Neuron (in vitro differentiated cells): ENCODE measurements around the gene PHTF1.
A peak's percentile ranks its signal among the peaks of the same experiment; 100 is the strongest.

ENCODE experiments used
- H2AFZ ChIP-seq: one replicate; pipeline ENCODE4 v1.6.1; 2013; ENCODE audit warnings: low read depth, mild to moderate bottlenecking, inconsistent platforms, low read length, moderate library complexity
- H3K27me3 ChIP-seq: one replicate; pipeline ENCODE4 v1.6.1; 2013; ENCODE audit warnings: low read length; ENCODE audit not compliant: insufficient read depth
- H3K36me3 ChIP-seq: one replicate; pipeline ENCODE4 v1.6.1; 2013; ENCODE audit warnings: low read length; ENCODE audit not compliant: insufficient read depth
- H3K4me1 ChIP-seq: one replicate; pipeline ENCODE4 v1.6.1; 2013; ENCODE audit warnings: low read length; ENCODE audit not compliant: insufficient read depth
- H3K4me3 ChIP-seq: 2 replicates; pipeline ENCODE4 v1.5.1; 2013; ENCODE audit warnings: mild to moderate bottlenecking, low read length, moderate library complexity
- H3K9me3 ChIP-seq: one replicate; pipeline ENCODE4 v1.6.1; 2013; ENCODE audit warnings: low read length

The PHTF1 gene

DNA sequence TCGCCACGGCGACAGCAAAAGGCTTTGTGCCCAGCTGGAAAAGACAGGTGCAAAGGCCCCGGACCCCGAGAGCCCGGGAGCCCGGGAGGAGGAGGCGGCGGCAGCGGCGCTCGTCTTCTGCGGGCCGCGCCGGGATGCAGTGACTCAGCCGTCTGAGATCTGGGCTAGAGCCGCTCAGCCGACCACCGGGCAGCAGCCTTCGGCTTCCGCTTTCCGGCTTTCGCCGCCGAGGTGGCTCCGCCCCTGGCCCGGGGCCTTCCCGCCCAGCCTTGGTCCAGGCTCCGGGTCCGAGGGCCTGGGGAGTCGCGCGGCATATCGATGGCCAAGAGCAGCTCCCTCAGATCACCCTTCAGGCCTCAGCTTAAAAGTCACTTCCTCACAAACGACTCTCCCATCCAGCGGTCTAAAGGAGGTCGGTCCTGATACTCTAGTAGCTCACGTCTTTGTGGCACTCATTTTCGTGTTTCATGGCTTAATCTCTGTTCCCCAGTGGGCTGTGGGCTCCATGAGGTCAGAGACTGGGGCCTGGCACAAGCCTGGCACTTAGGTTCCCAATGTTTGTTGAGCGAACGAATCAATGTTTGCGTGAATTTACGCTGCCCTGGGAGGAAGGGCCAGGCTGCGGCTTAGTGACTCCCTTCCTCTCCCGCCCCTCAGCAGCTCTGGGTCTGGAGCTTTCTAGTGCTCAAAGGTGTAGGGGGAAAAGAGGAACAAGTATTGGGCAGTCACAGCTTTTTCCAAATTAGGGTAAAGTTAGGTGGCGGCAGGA lies at the start of gene PHTF1:
PHTF1 (minus strand) TSS at position 154 of the 769 bp plus-strand sequence. CDS start 783 bp downstream, outside the sequence.
- H2AFZ ChIP-seq, result peak within 1 kb of the TSS; percentile 62
- H3K4me1 ChIP-seq, result peaks cover 21% of the 10 kb centered on the region
- peaks cover 7% of the 10 kb centered on the region for H3K36me3 ChIP-seq
- no peaks in the 10 kb centered on the region for H3K9me3 ChIP-seq
- no peaks in the 10 kb centered on the region for H3K27me3 ChIP-seq
- peak within 1 kb of the TSS; percentile 69 for H3K4me3 ChIP-seq

DNA sequence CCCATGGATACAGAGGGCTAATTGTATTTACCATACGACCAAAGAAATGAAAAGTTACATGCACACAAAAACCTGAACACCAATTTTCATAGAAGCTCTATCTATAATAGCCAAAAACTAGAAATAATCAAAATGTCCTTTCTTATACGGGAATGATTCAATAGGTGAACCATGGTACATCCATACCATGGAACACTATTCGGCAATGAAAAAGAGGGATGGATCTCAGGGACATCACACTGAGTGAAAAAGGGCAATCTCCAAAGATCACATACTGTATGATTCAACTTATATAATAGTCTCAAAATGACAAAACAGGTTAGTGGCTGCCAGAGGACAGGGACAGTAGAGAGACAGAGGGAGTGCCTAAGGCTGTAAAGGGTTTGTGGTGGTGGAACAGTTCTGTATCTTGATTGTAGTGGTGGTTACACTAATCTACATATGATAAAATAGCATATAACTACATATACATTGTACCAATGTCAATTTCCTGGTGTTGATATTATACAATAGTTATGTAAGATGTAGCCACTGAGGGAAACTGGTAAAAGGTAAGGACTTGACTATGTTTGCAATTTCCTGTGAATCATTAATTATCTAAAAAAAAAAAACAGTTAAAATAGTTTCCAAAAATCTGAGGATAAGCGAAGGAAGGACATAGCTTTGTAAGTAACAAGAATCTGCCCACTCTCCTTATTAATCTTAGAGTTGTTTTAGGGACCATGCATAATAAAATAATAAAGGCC lies 49.3 kb upstream of the PHTF1 start:
- Histone ChIP-seq H3K36me3 (peaks cover 6% of the 10 kb centered on the region), H3K4me1 (peaks cover 10% of the 10 kb centered on the region), H3K27me3 (no peaks in the 10 kb centered on the region), H3K9me3 (peaks cover 13% of the 10 kb centered on the region), H3K4me3 (no peak overlapping the region), H2AFZ (no peak overlapping the region)

DNA sequence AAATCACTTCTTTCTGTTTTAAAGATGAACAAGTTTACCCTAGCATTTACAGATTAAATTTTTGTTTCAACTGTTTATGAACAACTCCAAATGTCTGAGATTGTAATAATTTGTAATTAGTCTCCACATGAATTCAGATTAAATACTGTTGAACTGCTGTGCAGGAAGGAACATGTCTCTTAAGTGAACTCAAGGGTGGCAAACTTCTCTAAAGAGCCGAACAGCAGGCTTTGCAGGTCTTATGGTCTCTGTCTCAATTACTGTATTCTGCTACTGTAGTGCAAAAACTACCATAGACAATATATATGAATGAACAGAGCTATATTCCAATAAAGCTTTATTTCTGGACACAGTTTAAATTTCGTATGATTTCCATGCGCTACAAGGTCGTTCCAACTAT lies 46.4 kb upstream of the PHTF1 start:
- Histone ChIP-seq H3K4me3 (no peak overlapping the region), H3K9me3 (peaks cover 13% of the 10 kb centered on the region), H2AFZ (no peak overlapping the region), H3K4me1 (peaks cover 7% of the 10 kb centered on the region), H3K36me3 (peaks cover 6% of the 10 kb centered on the region), H3K27me3 (no peaks in the 10 kb centered on the region)

DNA sequence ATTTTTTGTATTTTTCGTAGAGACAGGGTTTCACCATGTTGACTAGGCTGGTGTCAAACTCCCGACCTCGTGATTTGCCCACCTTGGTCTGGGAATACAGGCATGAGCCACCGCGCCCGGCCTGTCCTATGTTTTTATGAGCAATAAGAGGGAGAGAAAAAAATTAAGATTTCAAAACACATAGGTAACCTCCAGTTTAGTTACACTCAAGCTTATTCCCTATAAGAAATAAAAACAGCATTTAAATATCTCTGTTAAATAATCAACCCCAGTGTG lies 45.9 kb upstream of the PHTF1 start:
- peaks cover 5% of the 10 kb centered on the region for H3K4me1 ChIP-seq
- H3K4me3 ChIP-seq, result no peak overlapping the region
- H2AFZ ChIP-seq, result no peak overlapping the region
- H3K36me3 ChIP-seq, result peaks cover 6% of the 10 kb centered on the region
- H3K27me3 ChIP-seq, result no peaks in the 10 kb centered on the region
- H3K9me3 ChIP-seq, result peaks cover 13% of the 10 kb centered on the region

DNA sequence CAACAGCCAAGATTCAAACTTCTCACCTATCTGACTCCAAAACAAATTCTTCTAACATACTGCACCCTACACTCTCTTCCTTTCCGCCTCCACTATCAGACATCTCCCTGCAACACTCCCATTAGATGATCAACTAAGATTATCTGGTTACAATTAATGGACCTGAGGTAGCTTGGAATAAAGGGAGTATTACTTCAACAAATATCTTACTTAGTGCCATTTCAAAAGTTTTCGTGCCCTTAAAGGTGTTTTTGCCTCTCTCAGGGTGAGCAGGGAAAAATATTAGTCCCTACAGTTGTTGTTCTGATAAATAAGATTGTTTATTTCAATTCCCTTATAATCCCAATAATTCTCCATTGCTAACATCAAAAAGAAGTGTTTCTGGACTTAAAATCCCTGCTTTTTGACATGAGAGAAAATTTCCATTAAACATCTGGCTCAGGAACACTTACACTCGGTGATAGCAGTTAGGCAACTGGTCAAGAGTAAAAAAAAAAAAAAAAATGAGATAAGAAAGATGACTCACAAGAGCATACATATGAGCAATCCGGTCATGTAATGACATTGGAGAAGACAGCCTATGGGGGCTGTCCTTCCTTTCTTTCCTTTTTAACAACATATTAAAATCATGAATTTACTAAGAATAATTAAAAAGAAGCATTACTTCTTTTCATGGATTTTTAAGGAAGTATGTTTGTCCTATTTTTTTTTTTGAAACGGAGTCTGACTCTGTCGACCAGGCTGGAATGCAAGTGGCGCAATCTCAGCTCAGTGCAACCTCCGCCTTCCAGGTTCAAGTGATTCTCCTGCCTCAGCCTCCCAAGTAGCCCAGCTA lies 45.4 kb upstream of the PHTF1 start:
- no peak overlapping the region for H3K4me3 ChIP-seq
- no peaks in the 10 kb centered on the region for H3K4me1 ChIP-seq

DNA sequence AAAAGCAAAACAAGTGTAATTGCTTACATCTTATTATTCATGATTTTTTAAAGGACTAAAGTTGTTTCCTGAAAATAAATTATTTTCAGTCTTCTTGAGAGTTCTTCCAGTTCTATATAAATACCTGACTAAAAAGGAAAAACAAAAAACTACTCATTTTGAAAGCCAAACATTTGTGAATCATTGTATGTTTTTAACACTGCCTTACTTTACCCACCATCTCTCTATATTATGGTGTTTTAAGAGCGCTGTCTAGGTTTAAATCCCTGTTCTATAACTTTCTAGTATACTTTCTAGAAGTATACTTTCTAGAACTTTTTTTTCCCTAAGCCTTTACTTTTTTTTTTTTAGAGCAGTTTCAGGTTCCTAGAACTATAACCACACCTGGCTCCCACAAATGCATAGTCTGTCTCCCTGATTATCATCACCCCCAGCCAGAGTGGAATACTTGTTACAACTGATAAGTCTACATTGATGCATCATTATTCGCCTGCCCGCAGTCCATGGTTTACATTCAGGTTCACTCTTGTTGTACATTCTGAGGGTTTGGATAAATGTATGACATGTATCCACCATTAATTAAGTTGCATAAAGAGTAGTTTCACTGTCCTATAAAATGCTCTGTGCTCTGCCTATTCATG lies 43.2 kb upstream of the PHTF1 start:
- peaks cover 8% of the 10 kb centered on the region for H3K36me3 ChIP-seq
- H2AFZ ChIP-seq, result no peak overlapping the region
- H3K4me3 ChIP-seq, result no peak overlapping the region
- no peaks in the 10 kb centered on the region for H3K4me1 ChIP-seq
- H3K9me3 ChIP-seq, result peaks cover 12% of the 10 kb centered on the region
- H3K27me3 ChIP-seq, result no peaks in the 10 kb centered on the region

More for the DNA sequence above, 45.4 kb upstream of the PHTF1 start:
- peaks cover 6% of the 10 kb centered on the region for H3K36me3 ChIP-seq
- no peak overlapping the region for H2AFZ ChIP-seq
- no peaks in the 10 kb centered on the region for H3K27me3 ChIP-seq
- H3K9me3 ChIP-seq, result peaks cover 13% of the 10 kb centered on the region

DNA sequence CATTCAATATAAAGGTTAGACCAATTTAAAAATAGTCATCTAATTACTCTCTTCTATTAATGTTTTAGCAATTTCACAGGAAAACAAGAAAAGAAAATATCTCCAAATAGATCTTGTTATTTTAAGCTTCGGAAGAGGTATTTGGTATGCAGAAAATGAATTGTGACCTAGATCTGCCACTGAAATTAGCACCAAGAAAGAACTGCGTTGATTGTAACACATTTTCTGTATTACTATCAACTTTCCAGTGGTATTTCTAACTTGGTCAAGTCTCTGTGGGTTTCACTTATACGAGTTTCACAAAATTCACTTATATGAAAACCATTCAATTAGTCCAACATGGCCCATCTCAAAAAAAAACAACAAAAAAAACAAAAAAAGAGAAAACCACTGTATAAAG lies 41.2 kb upstream of the PHTF1 start:
- Histone ChIP-seq H3K9me3 (peaks cover 4% of the 10 kb centered on the region), H3K27me3 (no peaks in the 10 kb centered on the region), H3K4me3 (no peak overlapping the region), H3K36me3 (peaks cover 24% of the 10 kb centered on the region), H2AFZ (no peak overlapping the region), H3K4me1 (no peaks in the 10 kb centered on the region)

DNA sequence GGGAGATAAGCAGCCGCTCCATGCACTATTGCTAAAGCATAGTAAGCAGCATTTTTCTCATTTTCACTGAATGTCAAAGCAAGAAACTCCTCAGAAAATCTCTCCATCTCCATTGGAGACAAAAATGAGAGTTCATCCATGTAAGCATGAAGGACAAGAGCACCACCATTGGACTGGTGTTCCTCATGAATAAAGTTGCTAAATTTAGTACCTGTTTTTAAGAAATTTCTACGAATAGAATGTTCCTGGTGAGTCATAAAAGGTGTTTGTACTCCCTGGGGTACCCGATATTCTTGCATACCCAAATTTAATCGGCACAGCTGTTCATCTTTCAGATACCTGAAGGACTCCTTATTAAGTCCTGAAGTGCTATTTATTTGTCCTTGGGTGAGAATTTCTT lies 38.2 kb upstream of the PHTF1 start:
- no peaks in the 10 kb centered on the region for H3K4me1 ChIP-seq
- no peaks in the 10 kb centered on the region for H3K27me3 ChIP-seq
- no peak overlapping the region for H2AFZ ChIP-seq
- no peak overlapping the region for H3K4me3 ChIP-seq
- H3K36me3 ChIP-seq, result peaks cover 43% of the 10 kb centered on the region
- H3K9me3 ChIP-seq, result no peaks in the 10 kb centered on the region

DNA sequence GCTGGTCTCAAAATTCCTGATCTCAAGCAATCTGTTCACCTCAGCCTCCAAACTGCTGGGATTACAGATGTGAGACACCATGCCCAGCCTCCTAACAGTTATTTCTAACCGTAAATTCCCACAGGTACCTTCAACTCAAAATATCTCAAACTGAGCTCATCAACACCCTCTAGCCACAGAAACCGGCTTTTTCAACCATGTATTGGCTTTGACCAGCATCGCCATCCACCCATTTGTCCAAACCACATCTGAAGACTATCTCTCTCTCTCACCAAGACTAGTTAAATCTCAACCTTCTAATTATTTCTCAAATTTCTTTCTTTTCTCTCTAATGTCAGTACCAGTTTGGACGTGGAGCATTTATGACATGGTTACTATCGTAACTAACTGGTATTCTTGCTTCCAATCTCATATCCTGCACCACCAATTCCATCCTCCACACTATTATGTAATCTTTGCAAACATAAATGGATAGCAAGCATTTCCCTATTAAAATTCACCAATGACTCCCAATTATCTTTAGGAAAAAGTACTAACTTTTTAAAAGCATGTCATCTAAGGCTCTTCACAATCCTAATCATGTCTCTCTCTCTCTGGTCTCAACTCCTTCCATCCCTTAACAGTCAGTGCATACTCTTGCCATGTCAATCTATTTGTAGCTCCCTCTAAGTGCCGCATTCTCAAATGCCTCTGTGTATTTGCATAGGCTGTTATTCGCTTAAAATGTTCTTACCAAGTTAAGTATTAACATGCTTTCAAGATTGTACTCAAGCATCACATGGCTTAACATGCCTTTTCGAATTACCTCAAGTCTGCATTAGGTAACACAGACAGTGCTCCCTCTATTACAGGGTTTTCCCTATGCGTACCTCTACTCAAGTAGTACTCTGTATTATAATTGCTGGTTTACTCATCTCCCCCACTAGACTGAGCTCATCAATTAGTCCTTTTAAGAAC lies 34.9 kb upstream of the PHTF1 start:
- H3K9me3 ChIP-seq, result no peaks in the 10 kb centered on the region
- H3K27me3 ChIP-seq, result no peaks in the 10 kb centered on the region
- H2AFZ ChIP-seq, result no peak overlapping the region
- no peaks in the 10 kb centered on the region for H3K4me1 ChIP-seq
- H3K4me3 ChIP-seq, result no peak overlapping the region
- peaks cover 52% of the 10 kb centered on the region for H3K36me3 ChIP-seq

DNA sequence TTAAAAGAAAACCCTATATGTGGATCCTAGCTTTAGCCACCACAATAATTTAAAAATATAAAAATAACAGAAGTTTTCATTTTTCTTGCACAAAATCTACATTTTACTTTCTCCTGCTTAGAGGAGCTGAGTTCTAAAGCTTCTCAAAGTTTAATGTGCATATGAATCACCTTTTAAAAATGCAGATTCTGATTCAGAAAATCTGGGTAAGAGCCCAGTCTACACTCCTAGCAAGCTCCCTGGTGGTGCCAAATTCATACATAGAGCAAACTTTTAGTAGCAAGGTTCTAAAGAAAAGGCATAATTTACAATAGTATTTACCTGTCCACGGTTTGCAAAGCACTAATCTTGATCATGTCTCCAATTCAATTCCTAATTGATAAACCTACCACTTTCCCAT lies 33.7 kb upstream of the PHTF1 start:
- Histone ChIP-seq H3K36me3 (peaks cover 52% of the 10 kb centered on the region), H2AFZ (no peak overlapping the region), H3K4me1 (no peaks in the 10 kb centered on the region)

DNA sequence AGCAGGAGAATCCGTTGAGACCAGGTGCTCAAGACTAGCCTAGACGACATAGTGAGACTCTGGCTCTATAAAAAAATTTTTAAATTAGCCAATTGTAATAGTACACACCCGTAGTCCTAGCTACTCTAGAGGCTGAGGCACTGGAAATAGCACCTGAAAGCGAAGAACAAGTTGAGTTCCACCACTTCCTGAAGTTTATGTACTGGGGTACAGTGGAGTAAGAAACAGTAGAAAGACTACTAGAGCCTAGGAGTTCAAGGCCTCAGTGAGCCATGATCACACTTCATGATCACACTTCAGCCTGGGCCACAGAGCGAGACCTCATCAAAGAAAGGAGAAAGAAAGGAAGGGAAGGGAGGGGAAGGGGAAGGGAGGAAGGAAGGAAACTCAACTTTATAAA lies 33.2 kb upstream of the PHTF1 start:
- no peak overlapping the region for H3K4me3 ChIP-seq
- peaks cover 48% of the 10 kb centered on the region for H3K36me3 ChIP-seq
- no peaks in the 10 kb centered on the region for H3K9me3 ChIP-seq
- H3K27me3 ChIP-seq, result no peaks in the 10 kb centered on the region
- H3K4me1 ChIP-seq, result no peaks in the 10 kb centered on the region
- H2AFZ ChIP-seq, result no peak overlapping the region

More for the DNA sequence above, 33.7 kb upstream of the PHTF1 start:
- Histone ChIP-seq H3K9me3 (no peaks in the 10 kb centered on the region), H3K27me3 (no peaks in the 10 kb centered on the region), H3K4me3 (no peak overlapping the region)

DNA sequence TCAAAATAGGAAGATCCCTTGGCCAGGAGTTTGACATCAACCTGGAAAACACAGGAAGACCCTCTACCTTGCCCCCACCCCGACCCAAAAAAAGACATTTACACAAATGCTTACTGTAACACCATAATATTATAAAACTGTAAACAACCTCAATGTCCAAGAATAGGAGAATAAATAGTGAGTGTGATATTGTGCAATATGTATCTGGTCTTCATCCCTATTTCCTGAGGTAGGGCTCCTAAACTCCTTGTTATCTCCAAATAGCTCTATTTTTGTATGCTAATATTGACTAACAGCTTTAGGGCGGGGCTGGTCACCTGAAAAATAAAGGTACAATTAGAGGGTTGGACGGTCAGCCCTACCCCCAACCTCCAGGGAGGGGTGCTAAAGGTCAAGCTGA lies 29.5 kb upstream of the PHTF1 start:
- no peaks in the 10 kb centered on the region for H3K4me1 ChIP-seq
- H3K9me3 ChIP-seq, result no peaks in the 10 kb centered on the region
- peaks cover 22% of the 10 kb centered on the region for H3K36me3 ChIP-seq
- no peak overlapping the region for H3K4me3 ChIP-seq
- H3K27me3 ChIP-seq, result no peaks in the 10 kb centered on the region
- no peak overlapping the region for H2AFZ ChIP-seq
